Smooth muscle cell of bladder (primary cell): ENCODE data around the gene RASL10A. TPM values are rescaled to one million over a fixed set of nuclear protein-coding genes. Genes with fewer than 3 reads are reported as not detected.

ENCODE experiments used
- total RNA-seq: library from RNA; depleted of rRNA; stranded (reverse); fragments of >200 nt; gene quantifications from 2 replicates; pipeline ENCODE4 v1.2.3, GENCODE V29; 2014

The RASL10A gene
- under 0.01 TPM in 1 of 2 replicates, not detected in the other for total RNA-seq

GRCh38 chr22:29315286-29316140, at the start of gene RASL10A:
Gene RASL10A (minus strand): TSS chr22:29315697. CDS start chr22:29315246, 451 bp downstream.

GRCh38 chr22:29306175-29306834, 9.2 kb downstream of the RASL10A start, which contains the start of gene GAS2L1:
Gene GAS2L1 (plus strand): TSS chr22:29306650. CDS start chr22:29308106, 1,456 bp downstream.

GRCh38 chr22:29267858-29268510, 47.5 kb downstream of the RASL10A start, which contains the start of the genes EWSR1 and RHBDD3:
Gene EWSR1 (plus strand): TSS chr22:29268268. CDS start chr22:29268337, 69 bp downstream.
Gene RHBDD3 (minus strand): TSS chr22:29267981. CDS start chr22:29265626, 2,355 bp downstream.

Other genes starting within 250 kb of the RASL10A start
- gene KREMEN1, start 242.7 kb downstream of the RASL10A start, total RNA-seq, result 12.6 and 15.4 TPM in 2 replicates
- gene EMID1, start 109.8 kb downstream of the RASL10A start, total RNA-seq, result 0.37 and 1.00 TPM in 2 replicates
- gene RHBDD3, start 47.7 kb downstream of the RASL10A start, total RNA-seq, result 15.3 and 18.5 TPM in 2 replicates
- gene EWSR1, start 47.4 kb downstream of the RASL10A start, total RNA-seq, result 133 and 135 TPM in 2 replicates
- 4.0 and 6.3 TPM in 2 replicates for gene GAS2L1, start 9.0 kb downstream of the RASL10A start, total RNA-seq
- gene AP1B1, start 72.9 kb upstream of the RASL10A start, total RNA-seq, result 42.5 and 51.3 TPM in 2 replicates
- gene RFPL1, start 122.9 kb upstream of the RASL10A start, total RNA-seq, result not detected in 2 replicates
- gene NEFH, start 164.5 kb upstream of the RASL10A start, total RNA-seq, result 0.09 and 0.14 TPM in 2 replicates
- 51.4 and 53.0 TPM in 2 replicates for gene THOC5, start 238.1 kb upstream of the RASL10A start, total RNA-seq